SK-N-SH (cell line): ENCODE measurements around the gene PITPNM1. TPM values are rescaled to one million over a fixed set of nuclear protein-coding genes. Genes with fewer than 3 reads are reported as not detected.

Experiments used
- CTCF ChIA-PET: fragments of 300-600, 350-600 bp; formaldehyde crosslinking; extraction: SDS; loops from one replicate; lab custom pipeline; 2021; lab: Yijun Ruan, JAX
- POLR2A ChIA-PET: fragments of 350-600 bp; sonication (Branson Sonifier 250); formaldehyde crosslinking; extraction: SDS; loops from one replicate; lab custom pipeline; 2020; ENCODE audit warnings: antibody characterized with exemption, inconsistent platforms; lab: Yijun Ruan, JAX
- DNase-seq: peaks from one replicate; pipeline ENCODE4 v3.0.0; 2012
- H2AFZ ChIP-seq: fragments of 200-600 bp; sonication (generic); 2 replicates; pipeline ENCODE4 v1.8.1; 2016; ENCODE audit warnings: antibody characterized with exemption, mild to moderate bottlenecking, low read depth
- H3F3A ChIP-seq: fragments of 200-600 bp; sonication (generic); replicated peaks from 2 replicates; pipeline ENCODE3; 2016; ENCODE audit warnings: antibody characterized with exemption, mild to moderate bottlenecking; ENCODE audit not compliant: insufficient read depth
- H3K27ac ChIP-seq, 2 experiments: fragments of 200-500 bp in 1 of 2; fragments of 200-600 bp in 1 of 2; sonication (Bioruptor generic) in 1 of 2; sonication (generic), shearing (Covaris generic) in 1 of 2; 2 replicates each; pipeline versions ENCODE4 v1.5.1 to v1.6.1; 2014 to 2016; ENCODE audit warnings: low read depth in 2 of 2, inconsistent platforms in 1 of 2, low read length in 1 of 2, mild to moderate bottlenecking in 1 of 2, mixed read lengths in 1 of 2
- H3K27me3 ChIP-seq: fragments of 200-600 bp; sonication (generic), shearing (Covaris generic); 2 replicates; pipeline ENCODE4 v1.6.1; 2016; ENCODE audit warnings: mixed run types; ENCODE audit not compliant: insufficient read depth
- H3K36me3 ChIP-seq, 2 experiments: fragments of 200-500 bp in 1 of 2; fragments of 200-600 bp in 1 of 2; sonication (Bioruptor generic) in 1 of 2; sonication (generic) in 1 of 2; replicated peaks in 1 of 2; 2 replicates each; pipeline versions ENCODE3 to v1.5.1; 2014 to 2016; ENCODE audit warnings: low read length in 1 of 2, mild to moderate bottlenecking in 1 of 2; ENCODE audit not compliant: insufficient read depth in 2 of 2, control insufficient read depth in 1 of 2
- H3K4me1 ChIP-seq, 2 experiments: fragments of 200-500 bp in 1 of 2; fragments of 200-600 bp in 1 of 2; sonication (Bioruptor generic) in 1 of 2; sonication (generic), shearing (Covaris generic) in 1 of 2; 2 replicates each; pipeline versions ENCODE4 v1.5.1 to v1.6.1; 2014 to 2016; ENCODE audit warnings: low read depth in 1 of 2, low read length in 1 of 2, mixed run types in 1 of 2; ENCODE audit not compliant: insufficient read depth in 2 of 2, control insufficient read depth in 1 of 2
- H3K4me2 ChIP-seq: fragments of 200-600 bp; sonication (generic), shearing (Covaris generic); 2 replicates; pipeline ENCODE4 v1.6.1; 2017; ENCODE audit warnings: mixed run types
- H3K4me3 ChIP-seq, 2 experiments: fragments of 200-500 bp in 1 of 2; fragments of 200-600 bp in 1 of 2; sonication (Bioruptor generic) in 1 of 2; sonication (generic), shearing (Covaris generic) in 1 of 2; 2 replicates each; pipeline versions ENCODE4 v1.5.1 to v1.8.1; 2014 to 2016; ENCODE audit warnings: low read depth in 2 of 2, inconsistent platforms in 1 of 2, low read length in 1 of 2, mild to moderate bottlenecking in 1 of 2, mixed read lengths in 1 of 2, moderate library complexity in 1 of 2
- H3K79me2 ChIP-seq: fragments of 200-600 bp; sonication (generic); 2 replicates; pipeline ENCODE4 v1.8.1; 2017; ENCODE audit warnings: mild to moderate bottlenecking; ENCODE audit not compliant: insufficient read depth
- H3K9ac ChIP-seq: fragments of 200-600 bp; sonication (generic); 2 replicates; pipeline ENCODE4 v1.6.1; 2017; ENCODE audit warnings: mixed run types
- H3K9me2 ChIP-seq: fragments of 200-600 bp; sonication (generic); 2 replicates; pipeline ENCODE4 v1.6.1; 2017; ENCODE audit warnings: mixed run types
- H3K9me3 ChIP-seq: fragments of 200-600 bp; sonication (generic); 2 replicates; pipeline ENCODE4 v1.6.1; 2017; ENCODE audit warnings: mixed run types, mild to moderate bottlenecking, moderate library complexity
- H4K20me1 ChIP-seq: fragments of 200-600 bp; sonication (generic); 2 replicates; pipeline ENCODE4 v1.6.1; 2017; ENCODE audit warnings: mild to moderate bottlenecking, mixed run types; ENCODE audit not compliant: insufficient read depth
- CHD2 ChIP-seq: fragments of 150-350 bp; IDR thresholded peaks from 2 replicates; pipeline ENCODE4 v1.6.1; 2018; ENCODE audit warnings: low read length; ENCODE audit not compliant: partially characterized antibody
- ELF1 ChIP-seq: IDR thresholded peaks from 2 replicates; pipeline ENCODE4 v1.4.0; 2012
- EP300 ChIP-seq, 2 experiments: IDR thresholded peaks; 2 replicates each; pipeline versions ENCODE4 v1.4.0 to v1.6.1; 2012; ENCODE audit warnings: borderline replicate concordance in 1 of 2, low read depth in 1 of 2, low read length in 1 of 2
- FOXJ3 ChIP-seq: sonication (generic); formaldehyde crosslinking; IDR thresholded peaks from 2 replicates; pipeline ENCODE4 v1.5.1; 2020; ENCODE audit warnings: mild to moderate bottlenecking, missing genetic modification reagents
- FOXM1 ChIP-seq: IDR thresholded peaks from 2 replicates; pipeline ENCODE4 v1.4.0; 2012; ENCODE audit warnings: low read depth, mild to moderate bottlenecking
- GABPA ChIP-seq: IDR thresholded peaks from 2 replicates; pipeline ENCODE4 v1.4.0; 2012; ENCODE audit warnings: low read depth, mild to moderate bottlenecking
- MAX ChIP-seq: IDR thresholded peaks from 2 replicates; pipeline ENCODE4 v1.4.0; 2012; ENCODE audit warnings: low read depth
- MXI1 ChIP-seq: IDR thresholded peaks from 2 replicates; pipeline ENCODE4 v1.6.1; 2012; ENCODE audit warnings: mild to moderate bottlenecking, low read depth, low read length, improper control_type of control experiment
- NFIC ChIP-seq: IDR thresholded peaks from 2 replicates; pipeline ENCODE4 v1.4.0; 2012; ENCODE audit warnings: borderline replicate concordance
- POLR2AphosphoS5 ChIP-seq: IDR thresholded peaks from 2 replicates; pipeline ENCODE4 v1.6.1; 2012; ENCODE audit warnings: low read depth, low read length
- RAD21 ChIP-seq: IDR thresholded peaks from 2 replicates; pipeline ENCODE4 v1.6.1; 2012; ENCODE audit warnings: mild to moderate bottlenecking, low read length
- RCOR1 ChIP-seq: fragments of 150-350 bp; IDR thresholded peaks from 2 replicates; pipeline ENCODE4 v1.6.1; 2017; ENCODE audit warnings: antibody characterized with exemption, low read length
- RXRA ChIP-seq: IDR thresholded peaks from 2 replicates; pipeline ENCODE4 v1.4.0; 2012; ENCODE audit warnings: low read depth, mild to moderate bottlenecking, borderline replicate concordance
- SMC3 ChIP-seq: IDR thresholded peaks from 2 replicates; pipeline ENCODE4 v1.6.1; 2012; ENCODE audit warnings: low read depth, low read length, improper control_type of control experiment
- WGBS: methylation state at CpG from one replicate; pipeline ENCODE4 v1.1.6; 2017; ENCODE audit warnings: low lambda C conversion rate; 5-methylcytosine and 5-hydroxymethylcytosine counted together
- polyA plus RNA-seq, 3 experiments: library from polyadenylated mRNA; depleted of rRNA; stranded (reverse); fragments of >200 nt; gene quantifications; 2 replicates each; pipeline ENCODE4 v1.2.3, GENCODE V29; 2012
- TF ChIP-seq, protein P1 (sequence below): IDR thresholded peaks from 2 replicates; pipeline ENCODE4 v1.4.0; 2012; ENCODE audit warnings: low read depth, borderline replicate concordance
- TF ChIP-seq, protein P2 (sequence below): IDR thresholded peaks from 2 replicates; pipeline ENCODE4 v1.4.0; 2012; ENCODE audit warnings: low read depth, borderline replicate concordance

PITPNM1 gene
- polyA plus RNA-seq, 1 of the 3 experiments (the other 2 are of a cell fraction), result 24.2 TPM

- ChIA-PET CTCF (no interaction called here), POLR2A (no interaction called here)
- no peaks in the 10 kb centered on the region for H3K9me2 ChIP-seq
- H3K4me2 ChIP-seq, result no peak overlapping the region
- H3K9me3 ChIP-seq, result no peaks in the 10 kb centered on the region
- no peak for DNase-seq
- H4K20me1 ChIP-seq, result no peaks in the 10 kb centered on the region
- TF ChIP-seq GABPA (no peak), NFIC (no peak), MAX (no peak), FOXJ3 (CRISPR knock-in tag) (no peak), ELF1 (no peak), RCOR1 (no peak), POLR2AphosphoS5 (no peak), MXI1 (no peak), CHD2 (no peak), SMC3 (no peak), RAD21 (no peak), FOXM1 (no peak), EP300 (IDR thresholded peaks at IDR 0.05; ENCODE audit: borderline replicate concordance in 1 of 2, low read depth in 1 of 2, low read length in 1 of 2) (no peak), RXRA (no peak)
- TF ChIP-seq, protein P1, sequence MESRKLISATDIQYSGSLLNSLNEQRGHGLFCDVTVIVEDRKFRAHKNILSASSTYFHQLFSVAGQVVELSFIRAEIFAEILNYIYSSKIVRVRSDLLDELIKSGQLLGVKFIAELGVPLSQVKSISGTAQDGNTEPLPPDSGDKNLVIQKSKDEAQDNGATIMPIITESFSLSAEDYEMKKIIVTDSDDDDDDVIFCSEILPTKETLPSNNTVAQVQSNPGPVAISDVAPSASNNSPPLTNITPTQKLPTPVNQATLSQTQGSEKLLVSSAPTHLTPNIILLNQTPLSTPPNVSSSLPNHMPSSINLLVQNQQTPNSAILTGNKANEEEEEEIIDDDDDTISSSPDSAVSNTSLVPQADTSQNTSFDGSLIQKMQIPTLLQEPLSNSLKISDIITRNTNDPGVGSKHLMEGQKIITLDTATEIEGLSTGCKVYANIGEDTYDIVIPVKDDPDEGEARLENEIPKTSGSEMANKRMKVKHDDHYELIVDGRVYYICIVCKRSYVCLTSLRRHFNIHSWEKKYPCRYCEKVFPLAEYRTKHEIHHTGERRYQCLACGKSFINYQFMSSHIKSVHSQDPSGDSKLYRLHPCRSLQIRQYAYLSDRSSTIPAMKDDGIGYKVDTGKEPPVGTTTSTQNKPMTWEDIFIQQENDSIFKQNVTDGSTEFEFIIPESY, result no peak
- TF ChIP-seq, protein P2, sequence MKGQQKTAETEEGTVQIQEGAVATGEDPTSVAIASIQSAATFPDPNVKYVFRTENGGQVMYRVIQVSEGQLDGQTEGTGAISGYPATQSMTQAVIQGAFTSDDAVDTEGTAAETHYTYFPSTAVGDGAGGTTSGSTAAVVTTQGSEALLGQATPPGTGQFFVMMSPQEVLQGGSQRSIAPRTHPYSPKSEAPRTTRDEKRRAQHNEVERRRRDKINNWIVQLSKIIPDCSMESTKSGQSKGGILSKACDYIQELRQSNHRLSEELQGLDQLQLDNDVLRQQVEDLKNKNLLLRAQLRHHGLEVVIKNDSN, result no peak
- H3K4me3 ChIP-seq, result no peak overlapping the region
- peaks cover 0 to 10% of the 10 kb centered on the region in 2 experiments; a peak in 1 of 4 replicates for H3K4me1 ChIP-seq
- H3K27me3 ChIP-seq, result no peaks in the 10 kb centered on the region; the same call in 1 of the 2 replicates
- no peak overlapping the region for H2AFZ ChIP-seq
- no peaks in the 10 kb centered on the region for H3F3A ChIP-seq
- no peaks in the 10 kb centered on the region for H3K36me3 ChIP-seq
- H3K27ac ChIP-seq, result no peak overlapping the region
- 89% methylated on average over 7 of the region's 7 CpGs for WGBS
- no peak overlapping the region for H3K9ac ChIP-seq
- peaks cover 7% of the 10 kb centered on the region; the same call in 1 of the 2 replicates for H3K79me2 ChIP-seq
Observed at GRCh38 chr11:67472882-67473281, 32.3 kb downstream of the PITPNM1 start.
